Hematopoietic multipotent progenitor cell treated with erythropoietin and hydrocortisone succinate and interleukin-3 and kit ligand, for 6 days (in vitro differentiated cells): ENCODE data around the gene CXCL12.

Source experiments
- DNase-seq: peaks from one replicate; pipeline ENCODE4 v3.0.0-alpha.2; 2015

Gene CXCL12

DNA sequence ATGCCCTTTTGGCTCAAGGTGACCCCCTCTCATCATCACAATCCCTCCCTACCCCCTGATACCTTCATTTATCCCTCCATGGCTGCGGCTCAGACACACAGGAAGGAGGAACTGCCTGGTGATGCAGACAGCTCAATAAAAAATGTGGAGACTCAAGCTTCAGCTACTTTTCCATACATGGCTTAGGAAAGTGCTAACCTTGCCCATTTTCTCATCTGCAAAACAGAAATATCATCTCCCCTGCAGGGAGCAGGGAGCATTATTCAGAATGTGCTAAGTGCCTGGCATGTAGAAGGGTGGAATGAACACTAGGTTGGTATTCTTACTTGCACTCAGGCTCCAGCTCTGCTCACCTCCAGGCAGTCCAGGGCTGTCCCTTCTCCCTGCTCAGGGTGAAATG lies 23.8 kb downstream of the CXCL12 start:
- DNase-seq, result no peak

DNA sequence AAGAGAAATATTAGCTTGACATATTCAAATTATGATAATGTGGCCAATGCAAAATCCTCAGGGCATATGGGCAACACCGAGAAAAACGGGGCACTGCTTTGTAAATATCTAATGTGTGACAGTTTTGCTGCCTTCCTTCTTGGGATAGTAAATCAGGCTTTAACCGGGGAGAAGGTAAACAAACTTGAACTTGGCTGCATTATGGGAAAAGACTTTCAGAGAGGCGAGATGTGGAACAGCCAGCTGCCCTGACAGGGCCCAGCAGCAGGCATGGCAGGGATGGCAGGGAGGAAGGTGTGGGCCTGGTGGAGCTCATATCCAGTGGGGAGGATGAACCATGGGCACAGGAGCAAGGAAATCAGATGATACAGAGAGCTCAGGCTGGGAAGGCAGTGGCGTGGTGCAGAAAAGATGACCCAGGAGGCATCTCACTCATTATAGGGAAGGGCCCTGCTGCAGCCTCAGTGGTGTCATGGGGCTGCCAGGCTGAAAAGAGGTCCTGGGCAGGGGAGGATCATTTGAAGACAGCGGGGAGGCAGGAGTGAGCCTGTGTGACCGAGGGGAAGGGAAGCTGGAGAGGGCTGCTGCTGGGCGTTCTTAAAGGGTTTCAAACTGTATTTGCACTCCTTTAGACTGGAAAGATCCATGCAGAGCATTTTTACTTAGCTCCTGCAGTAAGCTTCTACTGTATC lies 26.7 kb downstream of the CXCL12 start:
- DNase-seq, result no peak

DNA sequence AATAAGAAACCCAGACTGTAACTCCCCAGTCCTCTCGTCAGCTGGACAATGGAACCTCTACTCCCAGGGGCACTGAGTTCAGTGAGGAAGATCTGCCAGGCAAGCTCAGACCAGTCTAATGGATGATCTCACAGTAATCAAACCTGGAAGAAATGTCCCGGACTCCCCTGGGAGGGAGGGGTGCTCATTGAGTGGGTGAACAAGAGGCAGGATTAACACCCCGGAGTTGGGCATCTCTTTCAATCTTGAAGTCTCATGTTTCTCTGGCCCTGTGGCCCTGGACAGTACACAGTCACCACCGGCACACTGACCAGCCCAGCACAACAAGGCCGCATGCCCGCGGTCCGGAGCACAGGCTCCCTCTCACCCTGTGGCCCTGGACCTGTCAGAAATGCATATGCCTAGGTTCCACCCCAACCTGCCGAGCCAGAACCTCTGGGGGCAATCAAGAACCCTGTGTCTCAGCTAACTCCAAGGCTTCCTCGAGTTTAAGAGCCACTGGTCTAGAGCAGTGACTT lies 27.8 kb downstream of the CXCL12 start:
- DNase-seq, result no peak

DNA sequence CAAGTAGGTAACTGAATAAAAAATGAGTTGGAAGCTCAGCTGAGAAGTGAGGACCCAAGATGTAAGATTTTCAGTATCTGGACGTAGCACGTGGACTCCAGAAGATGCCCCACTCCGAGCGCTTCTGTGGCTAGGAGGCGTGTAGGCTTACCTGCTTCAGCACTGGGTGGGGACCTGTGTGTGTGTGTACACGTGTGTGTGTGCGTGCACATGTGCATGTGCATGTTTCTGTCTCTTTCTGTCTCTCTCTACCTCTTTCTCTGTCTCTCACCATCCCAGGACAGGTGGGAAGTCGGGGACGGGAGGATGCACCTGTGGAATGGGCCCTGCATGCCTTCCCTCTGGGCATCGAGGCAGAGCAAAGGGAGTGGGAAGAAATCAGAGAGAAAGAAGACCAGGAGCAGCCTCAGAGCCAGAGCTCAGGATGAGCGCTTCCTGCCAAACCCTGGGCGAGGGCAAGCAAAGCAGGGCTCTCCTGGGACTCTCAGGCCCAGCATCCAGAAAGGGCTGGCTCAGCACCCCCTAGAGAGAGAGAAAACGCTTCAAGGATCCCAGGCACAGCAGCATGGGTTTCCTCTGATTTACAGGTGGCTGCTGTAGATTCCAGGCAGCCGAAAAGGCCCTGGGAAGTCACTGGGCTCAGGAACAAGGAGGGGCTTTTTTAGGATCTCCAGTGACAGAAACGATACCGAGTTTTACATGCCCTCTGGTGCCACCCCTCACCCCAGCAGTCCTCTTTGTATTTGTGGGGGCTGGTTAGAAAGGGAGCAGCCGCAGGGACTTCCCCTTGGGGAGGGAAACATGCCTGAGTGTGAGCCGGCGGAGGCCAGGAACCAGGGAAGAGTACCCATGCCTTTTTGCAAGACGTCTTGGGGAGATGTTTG lies 28.5 kb downstream of the CXCL12 start:
- no peak for DNase-seq

DNA sequence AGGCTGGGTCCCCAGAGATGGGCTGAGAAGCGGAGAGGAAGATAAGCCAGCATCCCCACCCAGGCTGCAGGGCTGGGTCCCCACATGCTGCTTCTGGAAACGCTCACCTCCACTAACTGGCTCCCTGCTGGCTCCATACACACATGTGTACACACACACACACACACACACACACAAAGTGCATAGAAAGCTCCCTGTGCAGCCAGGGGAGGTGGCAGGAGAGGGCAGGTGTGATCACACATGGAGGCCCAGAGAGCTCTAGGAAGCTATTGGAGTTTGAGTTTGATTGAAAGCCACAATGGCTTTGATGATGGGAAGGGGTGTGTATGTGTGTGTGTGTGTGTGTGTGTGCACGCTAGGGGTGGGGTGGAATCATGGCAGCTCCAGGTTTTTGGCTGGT lies 29.3 kb downstream of the CXCL12 start:
- no peak for DNase-seq

DNA sequence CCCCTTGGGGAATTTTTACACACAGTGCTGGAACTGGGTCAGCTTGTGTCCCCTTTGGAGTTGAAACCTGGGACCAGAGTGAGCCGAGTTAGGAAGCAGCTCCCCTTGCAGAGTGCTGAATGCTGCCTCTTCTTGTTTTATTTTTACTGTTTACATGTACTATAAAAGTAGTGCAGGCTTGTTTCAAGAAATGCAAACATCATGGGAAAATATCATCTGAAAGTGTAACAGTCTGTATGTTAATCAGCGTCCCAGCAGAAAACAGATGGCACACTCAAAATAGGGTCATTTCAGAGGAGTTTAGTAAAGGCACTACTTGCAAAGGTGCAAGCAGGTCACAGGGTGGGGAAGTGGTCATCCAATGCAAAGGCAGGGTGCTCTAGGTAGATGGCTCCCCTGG lies 30.1 kb downstream of the CXCL12 start:
- DNase-seq, result no peak

DNA sequence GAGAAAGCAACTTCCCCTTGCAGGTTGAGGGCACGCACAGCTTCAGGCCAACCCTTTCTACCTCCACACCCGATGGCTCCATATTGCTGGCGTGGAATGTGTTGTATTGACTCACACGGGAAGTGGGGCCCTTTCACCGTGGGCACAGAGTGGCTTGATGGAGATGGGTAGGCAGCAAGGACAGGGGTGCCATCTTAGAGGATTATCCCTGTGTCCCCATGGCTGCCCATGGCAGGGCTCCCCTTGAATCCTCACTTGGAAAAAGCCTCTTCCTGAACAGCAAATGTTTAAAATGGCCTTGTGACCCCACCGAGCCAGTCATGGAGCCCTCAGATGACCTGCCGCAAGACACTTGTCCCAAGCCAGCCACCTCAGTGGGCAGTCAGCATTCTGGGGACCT lies 31.2 kb downstream of the CXCL12 start:
- no peak for DNase-seq

DNA sequence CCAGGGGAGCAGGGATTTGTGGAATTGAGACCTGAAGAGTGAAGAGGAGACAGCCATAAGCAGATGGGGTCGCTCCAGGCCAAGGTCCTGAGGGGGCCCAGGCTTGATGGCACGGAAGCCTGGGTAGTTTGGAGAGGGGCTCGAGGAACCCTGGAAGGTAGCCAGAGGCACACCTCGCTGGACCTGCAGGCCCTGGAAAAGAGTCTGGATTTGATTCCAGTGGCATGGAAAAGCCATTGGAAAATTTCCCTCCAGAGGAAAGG lies 31.8 kb downstream of the CXCL12 start:
- no peak for DNase-seq

DNA sequence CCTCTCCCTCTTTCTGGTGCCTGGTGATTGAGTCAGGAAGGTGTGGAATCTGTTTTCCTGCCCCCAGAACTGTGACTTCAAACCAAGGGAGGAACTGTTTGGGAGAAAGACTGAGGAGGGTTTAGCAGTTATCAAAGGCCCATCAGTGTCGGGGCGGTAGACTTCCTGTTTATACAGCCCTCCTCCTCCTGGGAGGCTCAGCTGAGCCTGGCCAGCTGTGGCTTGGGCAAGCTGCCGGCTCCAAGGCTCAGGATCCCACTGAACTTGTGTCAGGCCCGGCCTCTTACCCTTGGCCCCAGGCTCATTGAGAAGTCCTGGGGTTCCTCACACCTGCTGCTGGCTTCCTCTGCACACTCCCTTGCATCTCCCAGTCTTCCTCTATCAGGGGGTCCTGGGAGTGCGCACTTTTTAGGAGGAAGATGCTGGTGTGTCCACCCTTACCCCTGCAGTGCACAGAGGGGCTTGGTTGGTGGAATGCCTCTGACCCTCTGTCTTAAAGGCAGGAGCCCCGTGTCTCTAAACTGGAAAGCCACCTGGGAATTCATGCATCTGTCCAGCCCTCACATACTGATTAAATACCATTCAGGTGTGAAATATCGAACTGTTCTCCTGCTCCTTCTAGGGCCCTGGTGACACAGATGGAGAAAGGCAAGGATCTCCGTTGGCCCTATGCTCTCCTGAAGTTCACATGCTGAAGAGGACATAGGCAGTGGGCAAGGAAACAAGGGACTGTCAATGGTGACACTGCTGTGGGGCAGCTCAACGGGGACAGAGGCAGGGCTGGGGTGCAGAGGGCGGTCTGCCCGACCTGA lies 32.4 kb downstream of the CXCL12 start:
- DNase-seq, result peak; percentile 35

DNA sequence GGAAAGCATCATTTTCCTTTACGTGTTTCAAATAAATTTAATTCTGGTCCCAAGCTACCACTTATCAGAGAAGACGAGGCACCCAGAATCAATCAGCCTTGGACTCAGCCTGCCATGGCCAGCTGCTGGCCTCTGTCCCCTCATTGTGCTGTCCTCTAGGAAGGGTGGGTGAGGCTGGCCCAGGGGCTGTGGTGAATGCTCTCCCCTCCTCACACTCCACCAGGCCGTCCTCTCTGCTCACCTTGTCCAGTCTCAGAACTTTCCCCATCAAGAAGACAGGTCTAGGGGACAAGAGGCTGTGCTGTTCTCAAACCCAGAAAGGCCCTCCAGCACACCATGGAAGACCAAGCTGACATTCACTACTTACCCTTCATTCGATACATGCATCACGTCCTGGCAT lies 36.4 kb downstream of the CXCL12 start:
- no peak for DNase-seq

DNA sequence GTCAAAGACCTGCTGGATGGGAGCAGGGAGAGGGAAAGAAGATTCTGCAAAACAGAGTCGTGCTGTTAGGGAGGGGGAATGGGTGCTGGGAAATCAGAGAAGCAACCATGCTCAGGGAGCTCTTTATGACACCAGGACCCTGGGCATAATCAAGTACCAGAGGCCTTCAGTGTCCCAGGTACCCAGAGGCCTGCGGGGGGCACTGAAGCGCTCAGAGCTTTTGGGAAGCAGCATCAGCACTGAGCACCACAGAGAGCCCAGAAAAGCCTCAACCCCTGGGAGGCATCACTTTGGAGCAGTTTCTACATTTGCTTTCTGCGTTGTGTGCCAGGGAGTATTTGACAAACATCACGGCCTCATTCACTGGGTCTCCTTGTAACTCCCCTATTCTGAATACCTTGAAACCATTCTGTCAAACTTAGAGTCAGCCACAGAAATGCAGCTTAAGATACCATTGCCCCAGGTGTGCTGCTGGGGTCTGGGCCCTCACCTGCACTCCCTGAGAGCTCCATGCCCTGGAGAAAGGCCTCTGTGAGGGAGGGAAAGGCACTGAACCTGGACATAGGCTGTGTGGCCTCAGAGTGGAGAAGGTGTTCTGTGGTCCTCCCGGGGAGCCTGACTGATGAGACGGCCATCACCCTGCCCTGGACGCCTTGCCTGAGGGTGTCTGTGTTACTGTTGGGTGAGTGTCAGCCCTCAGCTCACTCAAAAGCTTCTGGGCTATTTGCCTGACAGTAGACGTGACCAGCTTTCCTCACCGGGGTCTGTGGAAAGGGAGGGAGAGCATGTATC lies 37.1 kb downstream of the CXCL12 start:
- no peak for DNase-seq

DNA sequence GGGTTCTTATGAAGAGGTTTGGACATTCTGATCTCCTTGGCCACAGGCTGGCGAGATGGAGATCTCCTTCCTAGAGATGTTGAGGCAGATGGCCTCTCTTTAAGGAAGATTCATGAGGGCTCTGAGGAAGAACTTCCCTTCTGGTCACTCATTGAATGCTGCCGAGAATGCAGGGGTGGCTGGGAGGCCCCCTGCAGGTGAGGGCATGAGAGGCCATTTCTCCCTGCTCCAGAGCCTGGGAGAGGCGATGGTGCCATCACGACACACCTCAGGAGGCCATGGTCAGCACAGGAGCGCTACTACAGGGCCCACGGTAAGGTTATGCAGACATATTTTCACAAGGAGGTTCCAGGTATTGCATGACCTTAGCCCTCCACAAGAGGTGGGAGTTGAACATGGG lies 40.2 kb downstream of the CXCL12 start:
- no peak for DNase-seq

DNA sequence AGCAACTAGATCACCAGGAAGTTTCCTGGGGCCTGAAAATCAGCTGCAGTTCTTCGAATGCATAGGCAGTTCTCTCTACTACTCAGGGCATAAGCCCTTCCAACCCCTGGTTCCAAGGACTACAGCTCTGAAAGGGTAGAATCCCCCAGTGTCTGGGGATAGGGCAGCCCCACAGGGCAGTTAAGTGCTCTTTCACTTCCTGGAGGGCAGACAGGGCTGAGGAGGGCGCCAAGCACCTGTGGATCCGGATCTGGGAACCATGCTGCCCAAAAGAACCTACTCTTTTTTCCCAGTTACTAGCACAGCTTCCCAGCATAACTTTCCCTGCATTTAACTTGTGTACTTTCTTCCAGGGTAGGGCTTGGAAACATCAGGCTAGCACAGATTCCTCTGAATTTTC lies 41.1 kb downstream of the CXCL12 start:
- DNase-seq, result no peak

DNA sequence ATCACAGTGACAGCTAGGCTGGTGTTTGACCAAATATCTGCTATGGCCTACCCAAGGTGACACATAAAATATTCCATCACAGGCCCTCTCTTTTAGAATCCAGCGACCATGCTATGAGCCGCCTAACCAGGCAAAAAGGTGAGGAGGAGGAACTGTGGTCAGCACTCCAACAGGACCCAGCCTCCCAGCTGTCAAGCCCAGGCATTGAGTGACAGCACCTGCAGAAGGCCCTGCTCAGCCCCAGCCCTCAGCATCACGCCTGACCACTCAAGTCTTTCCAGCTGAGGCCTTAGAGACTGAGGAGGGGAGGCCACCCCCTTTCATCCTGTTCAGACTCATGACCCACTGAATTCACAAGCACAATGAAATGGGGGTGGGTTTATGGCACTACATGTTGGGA lies 43.0 kb downstream of the CXCL12 start:
- no peak for DNase-seq

DNA sequence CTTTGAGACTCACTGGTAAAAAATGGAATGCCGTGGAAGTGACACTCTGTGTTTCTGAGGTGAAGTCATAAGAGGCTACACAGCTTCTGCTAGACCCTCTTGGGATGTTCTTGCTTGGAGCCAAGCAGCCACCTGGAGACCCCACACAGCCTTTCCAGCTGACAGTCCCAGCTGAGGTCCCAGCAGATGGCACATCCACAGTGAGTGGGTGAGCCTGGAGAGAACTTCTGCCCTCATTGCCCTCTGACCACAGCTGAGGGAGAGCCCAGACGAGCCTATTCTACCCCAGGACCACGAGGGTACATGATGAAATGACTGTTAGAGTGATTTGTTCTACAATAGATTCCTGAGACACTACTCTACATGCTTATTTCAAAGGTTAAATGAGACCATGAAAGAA lies 44.3 kb downstream of the CXCL12 start:
- DNase-seq, result no peak

DNA sequence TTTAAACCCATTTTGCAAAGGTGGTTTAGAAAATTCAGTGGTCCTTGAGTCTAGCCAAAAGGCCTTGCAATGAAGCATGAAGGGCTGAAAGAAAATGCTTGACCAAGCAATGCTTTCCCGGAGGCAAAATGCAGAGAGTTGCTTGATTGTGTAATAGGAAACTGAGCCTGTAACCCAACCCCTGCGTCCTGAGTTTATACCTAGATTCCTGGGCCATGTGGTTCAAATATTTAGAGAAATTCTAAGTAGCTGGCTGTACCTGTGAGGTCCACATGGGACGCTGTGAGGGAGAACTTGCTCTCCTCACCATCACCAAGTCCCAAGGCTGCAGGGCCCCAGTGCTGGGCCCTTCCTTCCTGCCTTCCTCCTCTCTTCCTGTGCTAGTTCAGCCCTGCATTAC lies 45.7 kb downstream of the CXCL12 start:
- DNase-seq, result no peak

DNA sequence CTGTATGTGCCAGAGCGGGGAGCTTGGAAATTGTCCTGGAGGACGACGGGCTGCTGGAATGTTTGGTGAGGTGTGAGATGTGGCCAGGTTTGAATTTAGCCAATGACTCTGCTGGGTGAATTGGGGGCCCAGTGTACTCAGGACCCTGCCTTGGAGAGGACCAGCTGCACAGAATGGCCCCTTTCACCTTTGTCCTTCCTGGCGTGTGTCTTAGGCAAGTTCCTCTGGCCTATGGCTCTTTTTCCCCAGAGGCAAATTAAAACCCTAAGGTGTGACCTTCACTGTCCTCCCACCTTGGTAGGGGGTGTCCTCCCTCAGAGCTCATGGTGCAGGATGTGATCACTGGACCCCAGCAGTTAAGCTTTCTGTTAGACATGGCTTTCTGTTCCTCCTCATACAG lies 47.8 kb downstream of the CXCL12 start:
- DNase-seq, result no peak

DNA sequence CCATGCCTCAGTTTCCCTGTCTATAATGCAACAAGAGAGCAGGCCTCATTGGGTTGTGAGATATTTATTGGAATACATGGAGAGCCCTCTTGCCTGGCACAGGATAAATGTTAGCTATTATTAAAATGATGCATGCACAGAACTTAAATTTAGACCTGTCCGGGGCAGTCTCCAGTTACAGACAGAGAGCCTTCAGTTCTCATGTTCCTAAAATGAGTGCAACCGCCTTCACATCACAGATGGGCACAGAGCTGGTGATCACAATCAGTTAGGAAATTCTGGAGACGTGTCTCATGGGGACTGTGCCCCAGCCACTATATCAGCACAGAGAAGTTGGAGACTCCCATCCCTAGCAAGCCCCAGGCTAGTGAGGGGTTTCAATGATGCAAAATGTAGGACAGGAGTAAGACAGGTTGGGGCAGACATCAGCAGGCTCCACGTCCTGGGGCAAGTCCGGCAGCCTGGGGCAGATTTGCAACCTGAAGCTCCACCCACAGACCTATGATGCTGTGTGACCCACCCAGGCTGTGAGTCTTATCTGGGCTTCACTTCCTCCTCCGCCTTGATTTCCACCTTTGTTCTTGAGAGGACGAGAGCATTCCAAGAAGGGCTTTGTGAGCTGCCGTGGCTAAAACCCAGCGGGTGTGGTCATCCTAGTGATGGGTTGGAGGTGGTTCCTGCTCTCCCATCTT lies 49.4 kb downstream of the CXCL12 start:
- DNase-seq, result no peak

DNA sequence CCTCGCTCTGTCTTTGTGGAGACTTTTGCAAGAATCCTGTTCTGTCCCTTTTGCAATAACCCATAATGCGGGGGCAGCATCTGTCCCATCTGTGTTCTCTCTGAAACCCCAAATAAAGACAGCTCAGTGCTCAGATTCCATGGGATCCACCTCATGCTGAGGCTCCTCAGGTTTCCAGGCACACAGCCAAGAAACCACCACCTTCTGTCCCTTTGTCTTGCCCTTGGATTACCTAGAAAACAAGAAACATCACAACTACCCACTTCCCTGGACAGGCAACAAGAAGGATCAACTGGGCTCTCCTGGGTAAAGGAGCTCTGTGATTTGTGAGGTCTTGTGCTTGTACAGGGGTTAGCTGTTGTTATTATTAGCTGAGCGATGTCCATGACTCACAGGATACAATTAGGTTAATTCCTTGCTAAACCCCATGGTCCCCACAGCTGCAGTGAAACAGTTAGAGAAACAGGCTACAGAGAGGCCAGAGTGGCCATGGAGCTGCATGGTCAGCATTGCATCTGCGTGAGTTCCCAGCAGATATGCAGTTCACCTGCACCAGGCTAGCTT lies 50.2 kb downstream of the CXCL12 start:
- no peak for DNase-seq

DNA sequence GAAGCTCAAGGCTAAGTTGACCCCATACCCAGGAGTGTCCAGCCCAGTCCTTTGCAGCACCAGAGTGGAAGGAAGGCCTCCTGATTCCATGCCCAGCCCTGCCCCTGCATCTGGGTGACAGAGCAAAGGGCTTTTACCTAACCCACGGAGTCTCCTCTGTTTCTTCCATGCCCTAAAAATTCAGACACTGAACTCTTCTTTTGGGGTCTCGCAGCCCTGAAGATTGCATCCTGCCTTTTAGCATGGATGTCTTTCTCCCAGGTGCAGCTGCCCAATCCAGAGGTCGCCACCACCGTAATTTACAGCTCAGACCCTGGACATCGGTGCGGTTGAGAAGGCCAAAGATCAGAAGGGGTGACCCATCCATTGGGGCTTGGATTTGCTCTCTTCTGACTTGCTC lies 50.8 kb downstream of the CXCL12 start:
- DNase-seq, result no peak

DNA sequence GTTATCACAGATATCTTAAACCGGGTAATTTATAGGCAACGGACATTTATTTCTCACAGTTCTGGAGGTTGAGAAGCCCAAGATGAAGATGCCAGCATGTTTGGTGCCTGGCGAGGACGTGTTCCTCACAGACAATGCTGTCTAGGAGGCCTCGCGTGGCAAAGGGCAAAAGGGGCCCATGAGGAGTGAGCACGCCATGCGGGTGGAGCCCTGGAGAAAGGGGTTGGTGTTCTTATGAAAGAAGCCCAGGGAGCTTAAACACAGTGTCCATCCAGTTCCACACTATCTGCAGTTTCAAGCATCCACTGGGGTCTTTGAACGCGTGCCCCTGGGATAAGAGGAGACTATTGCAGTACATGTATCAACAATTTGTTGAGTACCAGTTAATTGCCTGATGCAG lies 51.4 kb downstream of the CXCL12 start:
- no peak for DNase-seq

DNA sequence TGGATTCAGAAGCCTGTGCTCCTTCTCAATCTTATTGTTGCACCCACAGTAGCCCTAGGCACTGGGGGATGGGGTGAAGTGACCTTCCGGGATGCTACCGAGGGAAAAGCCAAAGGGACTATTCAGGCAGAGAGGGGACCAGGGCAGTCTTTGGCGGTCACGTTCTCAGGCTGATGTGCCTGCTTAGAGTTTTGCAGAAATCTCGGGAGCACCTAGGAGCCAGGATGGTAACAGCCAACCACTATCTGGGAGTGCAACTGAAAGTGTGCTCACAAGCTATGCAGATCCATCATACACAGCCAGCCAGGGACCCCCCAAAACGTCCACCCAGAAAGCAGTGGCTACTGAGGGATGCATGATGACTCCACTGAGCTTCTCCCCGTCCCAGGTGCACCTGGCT lies 52.4 kb downstream of the CXCL12 start:
- no peak for DNase-seq
